CD1c-positive myeloid dendritic cell (primary cell): ENCODE measurements around the gene PTPRM.
"Not testable (repeated sequence)": the region's sequence is repeated elsewhere in the genome, so short reads cannot be mapped to it uniquely, and the experiment has no call there.

Experiments used
- DNase-seq: peaks from one replicate; pipeline ENCODE4 v3.0.0-alpha.2; 2016; ENCODE audit errors: extremely low spot score

Gene PTPRM

GRCh38 chr18:7725897-7726296, 158.8 kb downstream of the PTPRM start:
- no peak for DNase-seq

- DNase-seq, result no peak
These were observed 159.4 kb downstream of the PTPRM start for GRCh38 chr18:7726522-7726921.

DNA sequence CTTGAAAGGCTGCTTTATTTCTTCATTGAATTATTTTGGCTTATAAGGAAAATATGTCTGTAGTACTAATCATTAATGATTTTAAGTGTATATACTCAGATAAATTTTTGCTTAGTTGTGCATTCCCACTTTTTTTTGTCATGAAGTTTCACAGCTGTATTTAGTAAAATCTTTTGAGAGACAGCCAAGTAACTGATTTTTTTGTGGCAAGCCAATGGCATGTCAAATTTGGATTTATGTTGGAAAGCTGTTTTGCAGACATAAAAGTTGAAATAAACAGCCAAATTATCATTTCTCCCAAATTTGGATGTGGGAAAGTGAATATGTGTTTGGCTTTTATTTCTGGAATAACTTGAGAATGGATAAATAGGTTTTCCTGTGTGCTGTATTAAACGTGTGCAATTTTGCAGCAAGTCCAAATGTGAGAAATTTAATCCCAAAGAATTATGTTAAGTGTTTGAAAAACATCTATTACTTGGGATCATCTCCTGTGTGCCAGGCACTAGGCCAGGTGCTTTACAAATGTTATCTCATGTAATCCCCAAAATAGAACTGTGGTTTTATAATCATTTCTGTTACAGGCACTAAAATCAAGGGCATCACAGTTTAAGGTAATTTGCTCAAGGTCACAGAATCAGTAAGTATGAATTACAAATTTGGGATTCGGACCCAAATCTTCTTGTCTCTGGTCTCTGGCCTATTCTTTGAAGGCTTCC, 160.4 kb downstream of the PTPRM start:
- DNase-seq, result no peak

GRCh38 chr18:7728297-7728696, 161.2 kb downstream of the PTPRM start:
- DNase-seq, result no peak

DNA sequence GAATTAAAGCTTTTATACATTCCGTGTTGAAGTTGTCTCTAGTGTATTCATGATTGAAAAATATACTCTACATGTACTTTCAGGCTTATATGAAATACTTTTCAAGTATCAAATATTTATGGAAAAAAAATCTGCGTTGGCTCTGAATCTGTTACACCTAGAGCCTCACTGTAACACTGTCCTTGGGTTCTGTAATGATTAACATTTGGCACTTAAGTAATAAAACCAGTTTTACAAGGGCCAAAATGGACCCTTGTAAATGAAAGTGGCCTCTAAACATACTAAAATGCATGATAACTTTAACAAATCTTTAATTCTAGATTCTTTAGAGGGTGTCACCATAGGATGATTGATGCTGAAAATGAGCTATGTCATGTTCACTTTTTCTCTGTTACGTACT, 162.8 kb downstream of the PTPRM start:
- DNase-seq, result no peak

GRCh38 chr18:7730682-7731081, 163.6 kb downstream of the PTPRM start:
- no peak for DNase-seq

DNA sequence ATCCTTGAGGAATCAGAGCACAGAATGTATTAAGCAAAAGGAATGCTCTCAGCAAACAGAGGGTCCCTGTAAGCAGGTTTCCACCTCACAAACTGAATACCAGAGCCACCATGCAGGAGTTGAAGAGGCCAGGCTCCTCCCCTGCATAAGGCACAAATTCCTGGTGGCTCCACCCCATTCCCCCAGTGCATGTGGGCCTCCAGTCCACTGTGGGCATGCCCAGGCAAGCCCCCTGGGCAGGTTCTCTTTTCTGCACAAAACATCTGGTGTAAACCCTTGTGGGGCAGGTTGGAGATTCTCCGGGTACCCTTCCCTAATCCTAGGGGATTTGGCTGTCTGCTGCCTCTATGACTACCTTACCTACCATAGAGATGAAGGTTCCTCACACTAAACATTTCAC, 166.5 kb downstream of the PTPRM start:
- no peak for DNase-seq

DNA sequence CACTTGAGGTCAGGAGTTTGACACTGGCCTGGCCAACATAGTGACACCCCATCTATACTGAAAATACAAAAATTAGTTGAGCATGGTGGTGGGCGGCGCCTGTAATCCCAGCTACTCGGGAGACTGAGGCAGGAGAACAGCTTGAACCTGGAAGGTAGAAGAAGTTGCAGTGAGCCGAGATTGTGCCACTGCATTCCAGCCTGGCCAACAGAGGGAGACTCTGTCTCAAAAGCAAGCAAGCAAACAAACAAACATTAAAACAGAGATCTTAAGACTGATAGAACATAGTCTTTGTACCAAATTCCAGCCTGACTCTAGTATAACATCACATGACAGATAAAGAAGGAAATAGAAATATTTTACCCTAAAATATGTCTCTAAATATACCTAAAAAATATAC, 168.1 kb downstream of the PTPRM start:
- DNase-seq, result no peak

DNA sequence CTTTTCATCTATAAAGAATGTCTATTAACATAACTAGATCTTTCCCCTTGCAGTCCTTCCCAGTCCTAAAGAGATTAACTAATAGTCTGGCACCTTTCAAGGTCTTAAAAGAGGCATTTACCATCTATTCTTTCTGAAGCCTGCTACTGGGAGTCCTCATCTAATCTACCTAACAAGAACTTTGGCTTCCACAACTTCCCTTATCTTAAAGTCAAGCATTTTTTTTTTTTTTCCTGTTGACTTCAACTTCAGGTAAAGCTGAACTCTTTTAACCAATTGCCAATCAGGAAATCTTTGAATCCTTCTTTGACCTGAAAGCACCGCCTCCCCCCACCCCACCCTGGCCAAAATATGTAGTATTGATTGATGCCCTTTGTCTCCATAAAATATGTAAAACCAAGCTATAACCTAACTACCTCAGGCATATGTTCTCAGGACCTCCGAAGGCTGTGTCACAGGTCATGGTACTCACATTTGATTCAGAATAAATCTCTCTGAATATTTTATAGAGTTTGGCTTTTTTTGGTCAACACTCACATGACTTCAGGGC, 168.6 kb downstream of the PTPRM start:
- no peak for DNase-seq

DNA sequence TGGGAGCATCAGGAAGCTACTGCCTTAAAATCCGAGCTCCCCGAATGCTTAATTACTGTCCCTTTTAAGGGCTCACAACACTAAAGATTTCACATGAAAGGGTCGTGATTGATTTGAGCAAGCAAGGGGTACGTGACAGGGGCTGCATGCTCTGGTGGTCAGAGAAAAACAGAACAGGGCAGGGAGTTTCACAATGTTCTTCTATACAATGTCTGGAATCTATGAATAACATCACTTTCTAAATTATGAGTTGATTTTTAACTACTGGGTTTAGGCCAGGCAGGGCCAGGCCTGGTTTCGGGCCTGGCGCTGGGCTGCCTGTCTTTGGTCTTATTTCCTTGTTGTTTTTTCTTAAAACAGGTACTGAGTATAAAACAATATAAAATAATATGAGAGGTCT, 169.4 kb downstream of the PTPRM start:
- not testable (repeated sequence) for DNase-seq

- no peak for DNase-seq
These were observed 170.4 kb downstream of the PTPRM start for GRCh38 chr18:7737550-7737949.

DNA sequence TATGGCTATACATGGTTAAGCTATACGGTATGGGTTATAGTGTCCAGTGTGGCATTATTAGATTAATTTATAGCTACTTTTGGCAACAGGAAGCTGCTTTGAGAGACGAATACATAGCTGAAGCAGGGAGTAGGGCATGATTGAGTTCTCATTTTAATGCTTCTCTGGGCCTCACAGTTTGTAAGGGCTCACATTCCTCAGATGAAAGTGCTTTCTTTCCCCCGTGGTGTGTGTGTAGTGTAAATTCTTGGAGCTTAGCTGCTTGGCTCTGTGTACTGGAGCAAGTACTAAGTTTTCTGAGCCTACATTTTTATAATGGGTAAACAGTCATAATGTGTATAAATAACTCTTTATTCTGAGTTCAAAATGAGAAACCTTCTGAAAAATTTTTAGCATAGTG, 173.7 kb downstream of the PTPRM start:
- DNase-seq, result no peak

GRCh38 chr18:7741640-7742039, 174.5 kb downstream of the PTPRM start:
- DNase-seq, result no peak

DNA sequence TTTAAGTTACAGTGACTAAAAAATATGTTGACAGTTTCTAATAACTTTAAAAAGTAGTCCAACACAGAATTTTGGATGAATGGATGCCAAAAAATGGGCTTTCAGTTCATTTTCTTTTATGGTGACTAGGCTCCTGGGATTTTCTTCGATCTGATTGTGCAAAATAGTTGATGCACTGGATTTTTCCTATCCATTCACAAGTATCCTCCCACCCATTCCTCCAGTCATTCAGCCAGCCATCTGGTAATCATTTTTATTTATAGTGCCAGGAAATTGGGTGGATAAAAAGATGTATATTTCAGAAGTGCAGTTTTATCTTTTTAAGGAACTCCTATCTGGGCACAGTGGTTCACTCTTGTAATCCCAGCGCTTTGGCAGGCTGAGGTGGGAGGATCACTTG, 175.1 kb downstream of the PTPRM start:
- no peak for DNase-seq

GRCh38 chr18:7743256-7743655, 176.1 kb downstream of the PTPRM start:
- DNase-seq, result no peak

- no peak for DNase-seq
These were observed 179.0 kb downstream of the PTPRM start for GRCh38 chr18:7746106-7746505.

- no peak for DNase-seq
These were observed 181.3 kb downstream of the PTPRM start for GRCh38 chr18:7748251-7749007.

DNA sequence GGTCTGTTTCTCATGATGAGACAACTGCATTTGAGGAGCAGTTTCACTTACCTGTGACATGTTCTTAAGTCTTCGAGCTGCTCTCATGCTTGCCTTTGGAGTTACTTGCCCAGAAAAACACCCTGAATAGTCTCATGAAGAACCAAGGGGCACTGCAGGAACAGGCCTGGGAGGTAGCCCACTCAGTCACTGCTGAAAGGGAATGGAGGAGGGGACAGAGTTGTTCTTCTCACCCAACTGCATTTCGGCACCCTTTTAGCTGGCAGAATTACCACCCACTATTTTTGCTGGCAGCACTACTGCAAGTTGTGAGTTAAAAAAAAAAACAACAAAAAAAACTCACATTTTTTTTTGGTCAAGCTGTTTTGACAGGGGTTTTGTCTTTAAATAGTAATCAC, 181.9 kb downstream of the PTPRM start:
- DNase-seq, result no peak

- no peak for DNase-seq
These were observed 182.4 kb downstream of the PTPRM start for GRCh38 chr18:7749510-7749981.

GRCh38 chr18:7750095-7750663, 183.1 kb downstream of the PTPRM start:
- no peak for DNase-seq

GRCh38 chr18:7750966-7751365, 183.8 kb downstream of the PTPRM start:
- DNase-seq, result no peak

GRCh38 chr18:7754258-7754657, 187.1 kb downstream of the PTPRM start:
- no peak for DNase-seq

- DNase-seq, result no peak
These were observed 187.6 kb downstream of the PTPRM start for GRCh38 chr18:7754725-7755181.
